ENCODE data around the gene BRAP. TPM values are rescaled to one million over a fixed set of nuclear protein-coding genes. Genes with fewer than 3 reads are reported as not detected.

Gene BRAP
- 8.6 and 12.4 TPM in 2 replicates for total RNA-seq

GRCh38 chr12:111685811-111686573, at the start of gene BRAP, which contains the start of gene ACAD10:
TSS of gene BRAP (minus strand) at chr12:111685956. CDS start at chr12:111685792, 164 bp downstream.
TSS of gene ACAD10 (plus strand) at chr12:111686053. CDS start at chr12:111692710, 6,657 bp downstream.

GRCh38 chr12:111598637-111599452, 86.9 kb downstream of the BRAP start, which contains the start of gene ATXN2:
TSS of gene ATXN2 (minus strand) at chr12:111599315. CDS start at chr12:111599034, 281 bp downstream.

Other genes with a start within 250 kb of the BRAP start
- gene ATXN2, start 86.6 kb downstream of the BRAP start, total RNA-seq, result 13.7 and 19.2 TPM in 2 replicates
- gene ACAD10, start 97 bp upstream of the BRAP start, total RNA-seq, result 24.5 and 26.2 TPM in 2 replicates
- gene ALDH2, start 81.0 kb upstream of the BRAP start, total RNA-seq, result 31.7 and 32.6 TPM in 2 replicates
- 43.4 and 60.0 TPM in 2 replicates for gene MAPKAPK5, start 156.3 kb upstream of the BRAP start, total RNA-seq

All from bronchus fibroblast of lung (primary cell).